CD4-positive, alpha-beta T cell treated with Interleukin-4 for 1 hour (primary cell): ENCODE results near the gene KIRREL3.

Source experiments
- DNase-seq, 2 donors: peaks; one replicate each; pipeline ENCODE4 v3.0.0-alpha.2; 2020 to 2022

Gene KIRREL3

GRCh38 chr11:127000291-127000968 lies at the start of gene KIRREL3:
KIRREL3 (minus strand) TSS chr11:127000770.
- no peak for DNase-seq

- DNase-seq = no peak
Observed at GRCh38 chr11:127050186-127050585, 49.6 kb upstream of the KIRREL3 start.

- no peak for DNase-seq
Observed at GRCh38 chr11:127049486-127049885, 48.9 kb upstream of the KIRREL3 start.

- no peak for DNase-seq
Observed at GRCh38 chr11:127044535-127044934, 44.0 kb upstream of the KIRREL3 start.

DNA sequence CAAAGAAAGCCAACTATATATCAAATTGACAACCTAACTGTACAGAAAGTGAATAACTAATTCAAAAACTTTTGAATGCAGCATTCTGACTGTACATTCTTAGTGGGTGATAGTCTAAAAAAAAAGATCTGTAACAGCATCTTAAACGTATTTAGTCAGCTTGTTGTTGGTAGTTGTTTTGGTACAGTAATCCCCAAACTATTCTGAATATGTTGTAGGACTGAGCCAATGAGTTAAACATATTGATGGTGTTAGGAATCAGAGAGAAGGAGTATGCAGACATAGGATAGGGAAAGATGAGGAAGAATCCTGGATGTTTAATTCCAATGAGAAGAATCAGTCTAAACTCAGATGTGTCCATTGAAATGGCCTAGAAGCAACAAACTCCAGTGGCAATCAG lies 41.9 kb upstream of the KIRREL3 start:
- no peak for DNase-seq

DNA sequence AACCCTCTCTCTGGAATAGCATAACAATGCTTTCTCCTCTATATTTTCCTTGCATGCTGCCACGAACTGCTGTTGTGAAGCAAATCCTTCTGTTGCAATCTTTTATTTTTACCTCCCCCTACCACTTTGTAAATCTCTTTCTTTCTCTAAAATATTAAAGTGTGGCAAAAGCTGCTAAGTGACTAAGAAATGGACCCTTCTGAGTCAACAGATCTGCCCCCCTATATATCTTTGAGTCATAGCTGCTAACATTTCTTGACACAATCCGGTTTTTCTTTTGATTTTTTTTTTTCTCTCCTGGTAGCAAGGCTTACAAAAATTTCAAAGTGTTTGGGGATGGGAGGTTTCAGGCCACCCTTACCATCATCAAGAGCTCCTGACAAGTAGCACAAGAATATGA lies 39.0 kb upstream of the KIRREL3 start:
- no peak for DNase-seq

- DNase-seq = no peak
Observed at GRCh38 chr11:127037596-127037995, 37.0 kb upstream of the KIRREL3 start.

GRCh38 chr11:127037001-127037400 lies 36.4 kb upstream of the KIRREL3 start:
- DNase-seq = no peak

DNA sequence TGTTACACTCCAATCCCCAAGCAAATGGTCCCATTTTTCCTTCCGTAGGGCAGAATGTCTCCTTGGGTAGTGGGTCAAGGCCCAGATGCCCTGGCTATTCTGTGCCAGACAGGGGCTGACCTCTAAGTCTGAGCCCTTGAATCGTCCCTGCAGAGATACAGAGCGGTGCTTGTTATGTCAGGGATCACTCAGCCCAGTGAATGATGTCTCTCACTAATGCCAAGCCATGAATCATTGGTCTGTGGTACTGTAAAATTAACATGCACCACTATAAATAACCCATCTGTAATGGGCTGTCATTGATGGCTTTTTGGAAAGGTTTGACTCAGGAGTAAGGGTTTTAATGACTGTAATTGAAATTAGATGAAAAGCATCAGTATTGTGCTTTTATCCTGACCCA lies 35.3 kb upstream of the KIRREL3 start:
- DNase-seq = no peak

GRCh38 chr11:127034973-127035372 lies 34.4 kb upstream of the KIRREL3 start:
- DNase-seq = no peak

GRCh38 chr11:127028648-127029047 lies 28.1 kb upstream of the KIRREL3 start:
- DNase-seq = no peak

GRCh38 chr11:127027789-127028188 lies 27.2 kb upstream of the KIRREL3 start:
- no peak for DNase-seq

GRCh38 chr11:127027000-127027399 lies 26.4 kb upstream of the KIRREL3 start:
- no peak for DNase-seq

DNA sequence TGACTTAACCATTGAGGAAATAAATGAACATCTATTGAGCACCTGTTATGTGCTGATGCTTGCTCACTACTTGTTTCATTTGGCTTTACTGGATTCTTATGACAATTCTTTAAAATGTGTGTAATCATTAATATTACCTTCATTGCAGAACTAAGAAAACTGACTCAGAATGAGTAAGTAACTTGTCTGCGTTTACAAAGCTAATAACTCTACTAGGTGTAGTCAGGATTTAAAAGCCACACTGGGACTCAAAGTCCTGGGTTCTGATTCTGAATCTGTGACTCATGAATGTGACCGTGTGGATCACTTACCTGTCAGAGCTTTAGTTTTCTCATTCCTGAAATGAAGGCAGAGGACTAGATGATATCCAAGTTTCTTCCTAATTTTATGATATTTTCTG lies 23.4 kb upstream of the KIRREL3 start:
- no peak for DNase-seq

DNA sequence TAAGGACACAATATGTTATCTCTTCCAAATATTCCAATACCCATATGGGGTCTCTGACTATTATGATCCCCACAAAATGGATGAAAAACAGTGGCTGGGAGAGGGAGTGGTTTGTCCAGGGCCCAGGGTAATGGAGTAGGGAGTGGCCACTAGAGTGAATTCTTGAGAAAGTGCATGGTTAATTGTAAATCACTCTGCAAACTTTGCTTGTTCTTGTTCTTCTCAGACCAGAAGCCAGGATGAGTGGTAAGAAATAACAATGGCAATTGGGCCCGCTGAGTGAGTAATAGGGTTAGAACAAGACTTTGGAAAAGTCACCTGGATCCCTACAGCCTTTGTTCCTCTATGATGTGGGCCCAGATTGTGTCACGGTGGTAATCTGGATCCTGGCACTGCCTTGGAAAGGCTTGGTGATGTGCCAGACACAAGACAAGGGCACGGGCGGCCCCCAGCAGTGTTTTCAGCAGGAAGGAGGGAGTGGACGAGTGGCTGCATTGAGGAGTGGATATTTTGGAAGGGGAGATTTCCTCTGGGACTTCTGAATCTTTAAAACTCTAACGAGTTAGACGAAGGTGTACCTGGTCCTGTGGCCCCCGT lies 18.2 kb upstream of the KIRREL3 start:
- DNase-seq = no peak

DNA sequence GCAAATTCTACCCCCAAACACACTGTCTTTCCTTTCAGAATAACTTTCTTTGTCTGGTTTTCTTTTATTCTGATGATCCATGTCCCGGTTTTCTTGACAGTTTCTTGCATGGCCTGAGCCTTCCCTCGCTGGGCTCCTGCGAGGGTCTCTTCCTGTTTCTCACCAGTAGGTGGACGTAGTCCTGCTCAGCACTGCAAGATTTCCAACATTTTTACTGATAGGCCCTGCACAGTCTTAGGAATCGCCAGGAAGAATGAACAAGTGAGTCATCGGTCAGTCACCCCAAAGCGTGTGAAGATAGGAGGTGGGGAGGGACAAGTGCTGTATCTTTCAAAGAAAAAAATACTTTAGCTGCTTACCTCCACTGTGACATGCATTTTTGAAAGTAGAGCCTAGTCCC lies 16.9 kb upstream of the KIRREL3 start:
- no peak for DNase-seq

GRCh38 chr11:127013550-127013949 lies 13.0 kb upstream of the KIRREL3 start:
- DNase-seq = no peak

DNA sequence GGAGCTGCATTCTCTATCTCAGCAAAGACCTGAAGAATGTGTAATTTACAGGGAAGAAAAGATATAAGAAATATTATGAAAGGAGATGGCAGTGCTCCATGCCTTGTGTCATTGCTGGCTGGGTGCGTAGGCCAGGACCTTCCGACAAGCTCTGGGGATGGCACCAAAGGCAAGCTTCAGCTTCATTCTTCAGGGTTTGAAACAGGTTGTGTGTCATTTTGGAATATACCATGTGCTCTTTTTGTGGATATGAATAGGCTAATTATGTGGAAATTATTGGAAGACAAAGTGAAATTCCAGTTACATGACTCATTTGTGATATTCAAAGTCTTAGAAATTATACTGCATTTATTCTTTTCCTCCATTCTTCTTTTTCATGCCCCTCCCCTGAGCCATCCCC lies 5.7 kb upstream of the KIRREL3 start:
- no peak for DNase-seq

DNA sequence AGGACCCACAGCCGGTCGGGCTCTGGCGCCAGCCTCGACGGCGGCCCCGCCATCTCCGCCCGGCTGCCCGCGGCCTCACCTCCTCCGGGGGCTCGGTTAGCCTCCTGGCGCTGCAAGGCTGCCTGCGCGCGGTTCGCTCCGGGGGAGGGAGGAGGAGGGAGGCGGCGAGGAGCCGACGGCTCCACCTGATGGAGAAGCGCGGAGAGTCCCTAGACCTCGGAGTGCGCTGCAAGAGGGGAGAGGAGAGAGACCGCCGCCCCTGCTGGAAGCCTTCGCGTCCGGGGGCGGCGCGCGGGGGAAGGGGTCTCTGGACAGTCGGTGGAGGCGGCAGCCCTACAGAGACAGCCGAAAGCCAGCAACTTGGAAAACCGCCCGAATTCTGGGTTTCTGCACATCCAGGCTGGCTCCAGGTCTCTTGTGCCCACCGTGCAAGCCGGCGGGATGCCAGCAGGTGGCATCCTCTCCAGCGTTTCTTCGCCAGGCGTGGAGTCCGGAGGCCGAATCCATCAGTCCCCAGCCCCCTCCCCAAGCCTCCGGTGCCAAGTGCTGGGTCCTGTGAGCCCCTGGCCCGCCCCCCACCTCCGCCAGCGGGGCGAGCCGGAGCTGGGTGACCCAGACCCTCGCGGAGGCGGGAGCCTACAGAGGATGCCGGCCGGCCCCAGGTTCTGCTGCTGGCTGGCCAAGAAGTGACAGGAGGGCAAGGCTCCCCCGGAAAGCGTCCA lies 2.9 kb upstream of the KIRREL3 start:
- DNase-seq = no peak

DNA sequence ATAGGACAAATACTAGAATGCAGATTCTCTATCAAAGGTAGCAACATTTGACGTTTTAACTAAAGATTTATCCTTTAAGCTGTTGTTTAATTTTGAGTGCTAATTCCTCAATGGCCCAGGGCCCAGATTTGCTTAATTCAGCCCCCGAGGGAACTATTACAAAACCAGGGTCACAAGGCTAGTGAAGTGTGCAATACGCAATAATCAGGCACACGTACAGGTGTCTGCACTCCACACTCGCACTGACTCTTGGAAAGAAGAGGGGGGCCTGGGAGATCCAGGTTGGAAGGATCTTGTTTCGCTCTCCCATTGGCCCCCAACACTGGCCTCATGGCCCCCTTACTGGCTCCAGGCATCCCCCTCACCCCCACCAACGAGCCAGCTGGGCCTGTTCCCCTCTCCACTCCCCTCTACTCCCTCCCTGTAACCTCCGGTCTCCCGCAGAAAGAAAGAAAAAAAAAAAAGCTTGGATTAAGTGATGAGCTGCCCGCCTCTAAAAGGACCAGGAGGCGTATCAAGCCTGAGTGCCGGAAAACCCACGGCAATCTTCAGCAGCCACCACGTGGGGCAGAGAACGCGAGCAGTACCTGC lies 2.2 kb upstream of the KIRREL3 start:
- no peak for DNase-seq

DNA sequence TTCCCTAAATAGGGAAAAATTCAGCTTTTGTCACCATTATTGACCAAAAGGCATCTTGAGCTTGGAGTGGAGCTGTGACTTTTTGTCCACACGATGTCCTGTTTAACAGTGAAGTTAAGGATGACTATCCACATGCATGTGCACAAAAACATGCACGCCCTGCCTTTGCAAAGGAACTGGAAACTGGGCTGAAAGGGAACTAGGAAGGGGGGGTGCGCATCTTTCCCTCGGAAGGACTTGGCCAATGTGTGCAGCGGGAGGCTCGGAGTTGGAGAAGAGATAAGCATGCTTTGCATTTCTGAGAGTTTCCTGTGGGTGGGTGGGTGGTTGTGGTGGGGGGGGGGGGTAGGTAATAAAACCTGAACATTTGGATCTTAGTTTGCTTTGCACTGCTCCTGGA lies 411 bp upstream of the KIRREL3 start:
- DNase-seq = no peak

DNA sequence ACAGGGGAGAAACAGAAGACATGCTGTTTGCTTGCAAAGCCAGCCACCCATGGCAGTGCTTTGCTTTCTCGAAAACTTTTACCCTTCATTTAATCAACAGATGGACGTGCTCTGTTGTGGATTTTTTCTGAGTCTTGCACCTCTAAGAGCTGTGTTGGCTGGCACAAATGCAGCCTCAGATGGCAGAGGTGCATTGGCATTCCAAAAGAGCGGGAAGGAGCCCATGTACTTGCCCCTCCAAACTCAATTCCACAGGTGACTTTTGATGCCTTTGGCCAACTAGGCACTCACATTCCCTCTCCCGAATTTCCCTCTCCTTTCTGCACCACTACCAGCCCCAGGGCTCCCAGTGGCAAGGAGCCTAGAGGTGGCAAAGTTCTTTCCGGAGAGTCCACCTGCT lies 1.2 kb downstream of the KIRREL3 start:
- no peak for DNase-seq

GRCh38 chr11:126997641-126998040 lies 2.9 kb downstream of the KIRREL3 start:
- DNase-seq = no peak

- DNase-seq = no peak
Observed at GRCh38 chr11:126997196-126997595, 3.4 kb downstream of the KIRREL3 start.
